Left renal pelvis (tissue), 4 donors: Measurements from ENCODE around the gene KRT80. TPM values are rescaled to one million over a fixed set of nuclear protein-coding genes. Genes with fewer than 3 reads are reported as not detected.

Source experiments
- DNase-seq, 4 donors: peaks; one replicate each; pipeline ENCODE4 v3.0.0-alpha.2; 2013; ENCODE audit warnings: low read depth in 4 of 4, low spot score in 3 of 4
- polyA plus RNA-seq, 4 donors: library from polyadenylated mRNA; unstranded; fragments of 120-200 nt; gene quantifications; one replicate each; pipeline ENCODE4 v1.2.1, GENCODE V29; 2013; ENCODE audit not compliant: insufficient read length in 4 of 4

KRT80 gene
- polyA plus RNA-seq, 4 donors: 0.11 to 1.5 (median 0.97) TPM

DNA sequence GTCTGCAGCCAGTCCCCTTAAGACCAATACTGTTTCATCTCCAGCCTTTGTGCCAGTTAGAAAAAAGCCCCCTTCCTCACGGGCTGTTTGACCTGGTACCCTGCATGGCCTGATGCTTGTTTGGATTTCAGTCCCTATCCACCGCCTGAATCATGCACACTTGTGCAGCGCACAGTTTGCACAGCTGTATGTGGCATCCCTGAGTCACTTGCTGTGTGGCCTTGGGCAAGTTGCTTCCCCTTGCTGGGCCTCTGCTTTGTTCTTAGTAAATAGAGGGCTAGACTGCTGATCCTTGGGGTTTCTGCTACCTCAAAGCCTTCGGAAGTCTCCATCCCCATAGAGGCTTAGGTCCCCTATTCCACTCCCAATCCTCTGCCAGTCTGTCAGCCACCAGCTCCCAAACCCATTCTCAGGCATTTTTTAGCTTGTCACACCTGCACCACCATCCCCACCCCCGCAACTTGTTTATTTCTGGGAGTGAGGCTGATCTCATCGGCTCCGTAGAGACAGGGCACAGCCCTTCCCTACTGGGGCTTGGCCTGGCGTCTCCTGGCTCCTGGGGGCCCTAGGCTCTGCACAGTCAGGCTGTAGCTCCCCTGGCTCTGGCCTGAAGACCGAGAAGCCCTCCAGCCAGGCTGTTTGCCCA, 8.8 kb downstream of the KRT80 start:
- no peak for DNase-seq

DNA sequence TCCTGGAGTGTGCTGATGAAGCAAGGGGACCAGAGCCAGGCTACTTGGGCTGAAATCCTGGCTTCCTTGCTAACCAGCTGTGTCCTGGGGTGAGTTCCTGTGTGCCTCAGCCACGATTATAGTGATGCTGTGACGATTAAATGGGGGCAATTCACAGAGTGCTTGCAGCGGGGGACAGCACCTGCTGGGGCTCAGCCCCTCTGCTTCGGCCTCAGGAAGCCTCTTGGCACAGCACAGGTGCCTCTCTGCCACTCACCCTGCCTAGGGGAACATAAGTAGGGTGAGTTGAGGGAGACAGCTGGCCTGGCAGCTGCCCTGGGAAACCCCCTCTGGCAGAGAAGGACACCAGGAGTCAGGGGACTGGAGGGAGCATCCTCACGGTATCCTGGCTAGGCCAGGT, 9.4 kb downstream of the KRT80 start:
- no peak for DNase-seq

DNA sequence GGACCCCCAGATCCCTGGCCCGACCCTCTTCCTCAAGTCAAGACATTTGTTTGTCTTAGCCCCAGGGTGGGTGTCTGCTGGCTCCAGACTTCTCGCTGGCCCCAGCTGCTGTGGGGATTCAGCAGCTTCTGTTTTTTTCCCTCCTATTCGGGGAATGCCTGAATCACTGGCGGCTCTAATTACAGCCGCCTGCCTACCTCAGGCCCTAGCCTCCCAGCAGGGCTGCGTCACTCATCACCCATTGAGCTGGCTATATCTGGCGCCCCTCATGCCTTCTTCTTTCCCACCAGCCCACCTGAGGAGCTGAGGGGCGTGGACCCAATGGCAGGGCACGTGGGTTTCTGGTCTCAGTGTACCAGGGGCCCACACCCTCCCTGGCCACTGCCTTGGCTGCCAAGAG, 10.1 kb downstream of the KRT80 start:
- no peak for DNase-seq

DNA sequence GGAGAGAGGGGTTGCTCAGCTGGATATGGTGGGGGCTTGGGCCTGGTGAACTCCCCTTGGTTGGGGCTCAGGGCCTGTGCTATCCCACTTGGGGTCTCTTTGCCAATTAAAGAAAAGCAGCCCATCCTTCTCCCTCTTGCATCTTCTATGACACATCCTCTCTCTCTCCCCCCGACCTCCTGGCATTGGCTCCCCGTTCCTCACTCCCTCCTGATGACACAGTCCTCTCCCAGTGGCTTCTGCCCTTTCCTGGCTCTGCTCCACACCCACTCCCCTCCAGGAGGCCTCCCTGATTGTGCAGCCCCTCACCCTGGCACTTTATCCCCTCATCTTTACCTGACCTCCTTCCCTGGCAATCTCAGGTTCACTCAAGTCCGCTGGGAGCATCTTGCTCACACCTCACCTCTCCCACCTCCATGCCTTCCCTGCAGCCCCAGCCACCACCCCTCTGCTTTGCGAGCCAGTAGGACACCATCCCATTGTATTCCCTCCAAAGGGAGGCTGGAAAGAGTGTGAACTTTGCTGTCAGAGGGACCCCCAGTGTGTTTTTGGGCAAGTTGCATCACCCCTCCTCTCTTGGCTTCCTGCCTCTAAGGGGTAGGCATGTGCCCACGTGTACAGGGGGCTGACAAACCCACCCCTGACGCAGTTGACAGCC, 10.7 kb downstream of the KRT80 start:
- DNase-seq: no peak

DNA sequence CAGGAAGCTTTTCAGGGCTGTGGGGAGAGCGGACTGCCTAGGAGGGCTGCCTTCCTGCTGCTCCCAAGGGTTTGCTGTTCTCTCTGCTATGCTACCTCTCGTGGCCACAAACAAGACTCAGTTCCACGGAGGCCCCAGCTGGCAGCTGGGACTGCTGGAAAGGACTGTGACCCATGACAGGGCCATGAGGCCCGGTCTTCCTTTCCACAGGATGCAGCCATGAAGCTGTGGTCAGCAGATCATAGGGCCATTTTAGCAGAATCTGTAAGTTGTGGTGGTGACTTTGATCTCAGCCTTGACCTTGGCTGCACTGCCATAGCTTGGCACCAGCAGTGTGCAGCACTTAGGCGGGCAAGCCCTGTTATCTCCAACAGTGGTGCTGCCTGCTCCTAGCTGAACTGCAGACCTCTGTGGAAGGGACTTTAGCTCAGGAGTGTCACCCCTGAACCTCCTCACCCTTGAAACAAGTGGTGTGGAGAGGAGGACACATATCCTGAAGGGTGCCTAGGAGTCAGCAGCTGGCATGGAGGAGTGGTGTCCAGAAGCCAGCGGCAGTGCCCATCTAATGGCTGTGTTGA, 12.3 kb downstream of the KRT80 start:
- no peak for DNase-seq

DNA sequence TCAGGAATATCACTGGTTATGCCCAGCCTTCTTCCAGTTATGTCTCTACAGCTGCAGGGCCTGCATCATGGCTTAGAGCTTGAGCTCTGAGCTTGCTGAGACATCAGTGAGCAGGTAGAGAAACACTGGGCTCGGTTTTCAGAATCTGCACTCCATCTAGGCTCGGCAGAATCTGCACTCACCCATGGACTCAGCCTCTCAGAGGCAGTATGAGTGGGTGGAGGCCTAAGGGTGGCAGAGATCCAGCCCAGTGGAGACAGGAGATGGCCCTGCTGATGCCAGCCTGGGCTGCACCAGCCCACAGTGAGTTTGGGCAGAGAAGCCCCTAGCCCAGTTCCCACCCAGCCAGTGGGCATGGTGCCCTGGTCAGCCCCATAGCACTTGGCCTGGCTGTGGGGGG, 12.8 kb downstream of the KRT80 start:
- DNase-seq: no peak

DNA sequence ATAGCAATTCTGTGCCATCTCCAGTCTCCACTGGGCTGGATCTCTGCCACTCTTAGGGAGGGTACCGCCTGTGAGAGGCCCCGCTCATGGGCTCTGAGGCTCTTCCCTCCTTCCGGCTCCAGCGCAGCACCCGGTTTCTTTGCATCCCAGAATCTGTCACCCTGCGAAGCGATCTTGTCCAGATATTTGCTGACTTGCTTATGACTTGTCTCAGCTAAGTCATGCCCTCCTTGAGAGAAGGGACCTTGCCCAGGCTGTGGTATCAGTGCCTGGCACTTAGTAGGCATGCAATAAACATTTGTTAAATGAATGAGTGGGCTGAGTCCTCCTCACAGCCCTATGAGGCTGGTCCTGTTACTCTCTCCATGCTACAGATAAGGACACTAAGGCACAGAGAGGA, 13.4 kb downstream of the KRT80 start:
- no peak for DNase-seq

DNA sequence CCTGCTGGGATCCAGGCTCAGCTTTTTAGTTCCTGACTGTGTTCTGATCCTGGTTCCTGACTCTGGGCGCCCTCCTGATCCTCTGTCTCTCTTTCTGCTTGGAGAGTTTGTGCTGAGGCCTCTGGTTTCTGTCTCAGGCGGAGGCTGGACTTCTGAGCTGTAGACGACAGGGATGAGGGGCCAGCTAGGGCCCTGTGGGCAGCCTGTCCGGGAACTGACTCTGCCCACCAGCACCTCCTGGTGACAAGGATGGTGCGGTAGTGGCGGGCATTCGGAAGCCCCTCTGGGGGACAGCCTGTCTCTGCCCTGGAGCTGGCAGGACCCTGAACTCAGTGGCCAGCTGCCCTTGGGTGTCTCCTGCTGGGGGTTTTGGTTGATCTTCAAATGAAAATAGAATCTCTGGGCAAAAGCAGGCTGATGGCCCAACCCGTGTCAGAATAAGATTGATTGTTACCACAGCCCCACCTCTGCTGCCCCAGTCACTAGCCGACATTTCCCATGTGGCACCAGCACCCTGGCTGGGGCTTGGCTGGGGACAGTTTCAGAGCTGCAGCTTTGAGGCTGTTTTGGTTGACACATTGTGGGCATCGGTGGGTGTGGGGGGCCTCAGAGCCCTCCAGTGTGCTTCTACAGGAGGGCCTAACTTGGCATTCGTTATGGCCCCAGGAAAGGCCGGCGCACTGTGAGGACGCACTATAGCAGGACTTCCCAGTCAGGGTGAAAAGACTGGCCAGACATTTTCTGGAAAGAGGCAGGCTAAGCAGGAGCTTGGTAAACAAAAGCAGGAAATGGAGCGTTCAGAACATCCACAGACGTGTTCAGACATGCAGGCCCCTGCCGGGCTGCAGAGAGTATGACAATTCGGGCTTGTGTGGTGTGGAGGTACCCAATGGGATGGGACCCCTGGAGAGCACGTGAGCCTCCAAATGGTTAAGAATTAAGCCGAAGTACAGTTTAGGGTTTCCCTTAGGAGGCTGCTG, 16.2 kb downstream of the KRT80 start:
- no peak for DNase-seq

DNA sequence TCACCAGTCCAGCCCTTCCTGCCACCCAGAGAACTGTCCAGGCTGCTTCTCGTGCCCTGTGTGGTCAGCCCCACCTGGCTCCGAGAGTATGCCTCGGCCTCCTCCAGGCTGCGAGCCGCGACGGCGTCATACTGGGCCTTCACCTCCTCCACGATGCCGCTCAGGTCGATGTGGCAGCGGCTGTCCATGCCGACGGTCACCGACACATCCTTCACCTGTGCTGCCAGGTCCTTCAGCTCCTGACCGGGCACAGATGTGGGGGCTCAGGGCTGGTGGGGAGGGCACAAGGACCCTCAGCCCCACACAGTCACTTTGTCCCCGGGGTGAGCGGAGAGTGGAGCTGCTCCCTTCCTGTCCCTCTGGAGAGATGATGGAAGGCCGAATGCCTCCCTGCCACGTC, 18.3 kb downstream of the KRT80 start:
- no peak for DNase-seq

DNA sequence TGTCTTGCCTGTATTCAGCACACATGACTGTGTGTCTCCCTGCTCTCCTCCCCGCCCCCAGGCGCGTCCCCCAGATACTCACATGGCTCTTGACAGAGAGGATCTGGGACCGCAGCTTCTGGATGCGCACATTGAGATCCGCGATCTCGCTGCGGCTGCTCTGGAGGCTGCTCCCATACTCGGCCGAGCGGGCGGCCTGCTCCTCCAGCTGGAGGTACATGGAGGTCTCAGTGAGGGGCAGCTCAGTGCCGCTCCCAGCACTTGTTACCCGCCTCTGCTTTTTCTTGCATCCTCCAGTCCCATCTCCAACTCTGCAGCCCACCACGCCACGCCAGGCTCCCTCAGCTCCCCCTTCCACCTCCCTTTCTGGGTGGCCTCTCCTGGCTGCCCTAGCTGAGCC, 18.9 kb downstream of the KRT80 start:
- DNase-seq: no peak

DNA sequence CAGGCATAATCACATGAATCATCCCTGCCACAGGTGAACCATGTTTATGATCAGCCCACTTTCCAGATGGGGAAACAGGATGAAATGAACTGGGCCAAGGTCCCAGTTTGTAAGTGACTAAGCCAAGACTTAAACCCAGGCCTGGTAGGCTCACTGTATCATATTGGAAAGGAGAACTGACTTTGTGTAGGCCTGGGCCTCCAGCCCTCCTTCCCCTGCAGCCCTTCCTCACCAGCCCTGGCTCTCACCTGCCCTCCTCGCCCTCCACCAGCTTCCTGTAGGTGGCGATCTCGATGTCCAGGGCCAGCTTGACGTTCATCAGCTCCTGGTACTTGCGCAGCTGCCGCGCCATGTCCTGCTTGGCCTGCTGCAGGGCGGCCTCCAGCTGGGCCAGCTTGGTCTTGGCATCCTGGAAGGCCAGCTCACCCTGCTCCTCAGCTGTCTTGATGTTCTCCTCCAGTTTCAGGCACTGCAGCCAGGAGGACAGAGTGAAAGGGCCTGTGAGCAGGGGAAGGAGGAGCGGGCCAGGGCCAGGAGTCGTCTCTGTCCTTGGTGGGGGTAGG, 19.8 kb downstream of the KRT80 start:
- no peak for DNase-seq

DNA sequence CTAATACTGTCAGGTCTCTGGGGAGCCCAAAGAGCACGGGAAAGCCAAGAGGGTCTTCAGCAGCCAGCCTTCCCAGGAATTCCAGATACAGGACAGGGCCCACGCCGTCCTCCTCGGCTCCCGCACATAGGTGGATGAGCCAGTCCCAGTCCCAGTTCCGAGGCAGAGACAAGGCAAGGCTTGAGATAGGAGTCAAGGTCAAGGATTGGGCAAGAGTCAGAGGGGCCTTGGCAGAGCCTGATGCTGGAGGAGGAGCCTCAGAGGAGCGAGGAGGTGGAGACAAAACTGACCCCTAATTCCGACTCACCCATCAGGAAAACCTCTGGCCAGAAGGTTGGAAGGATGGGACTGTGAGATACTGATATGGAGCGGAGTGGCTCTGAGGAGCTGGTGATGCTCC, 21.0 kb downstream of the KRT80 start:
- DNase-seq: no peak

DNA sequence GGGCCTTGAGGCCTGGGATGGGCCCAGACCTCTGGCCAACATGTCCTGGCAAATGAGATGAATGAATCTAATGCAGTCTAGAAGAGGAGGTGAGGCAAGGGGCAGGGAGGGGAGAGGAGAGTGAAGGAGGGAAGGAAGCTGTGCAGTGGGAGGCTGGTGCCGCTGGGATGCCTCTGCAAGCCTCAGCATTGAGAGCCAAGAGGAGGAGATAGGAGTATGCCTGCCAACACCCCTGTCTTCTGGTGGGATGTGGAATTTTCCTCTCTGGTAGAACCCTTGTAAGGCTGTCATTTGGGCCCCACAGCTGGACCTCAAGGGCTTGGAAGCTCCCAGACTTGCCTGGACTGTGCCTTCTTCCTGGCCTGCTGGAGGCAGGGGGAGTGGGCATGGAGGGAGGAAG, 21.9 kb downstream of the KRT80 start:
- no peak for DNase-seq

DNA sequence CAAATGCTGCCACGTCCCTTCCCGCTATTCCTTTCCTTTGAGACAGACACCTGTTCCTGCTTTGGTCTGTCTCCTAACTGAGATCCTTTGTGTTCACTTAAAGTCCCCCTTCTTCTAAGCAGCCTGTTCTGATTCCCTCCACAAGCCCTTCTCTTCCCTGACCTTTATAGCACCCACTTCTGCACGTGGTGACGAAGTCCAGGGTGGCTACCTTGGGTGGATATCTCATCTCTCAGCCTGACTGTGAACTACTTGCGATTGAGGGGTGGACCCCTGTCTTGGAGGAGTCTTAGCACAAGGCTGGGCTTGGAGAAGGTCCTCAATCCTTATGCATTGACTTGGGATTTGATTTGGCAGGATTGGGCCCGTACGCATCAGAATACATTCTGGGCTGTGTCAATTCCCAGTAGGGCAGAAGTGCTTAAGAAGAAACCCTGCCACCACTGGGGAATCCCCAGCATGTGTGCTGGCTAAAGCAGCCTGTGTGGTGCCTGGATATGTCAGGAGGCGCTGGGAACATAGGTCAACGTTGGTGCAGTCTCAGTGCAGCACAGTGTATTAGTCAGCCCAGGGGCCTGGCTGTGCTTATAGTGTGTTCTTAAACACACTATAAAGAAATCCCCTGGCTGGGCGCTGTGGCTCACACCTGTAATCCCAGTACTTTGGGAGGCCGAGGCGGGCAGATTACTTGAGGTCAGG, 23.6 kb downstream of the KRT80 start:
- DNase-seq: no peak

DNA sequence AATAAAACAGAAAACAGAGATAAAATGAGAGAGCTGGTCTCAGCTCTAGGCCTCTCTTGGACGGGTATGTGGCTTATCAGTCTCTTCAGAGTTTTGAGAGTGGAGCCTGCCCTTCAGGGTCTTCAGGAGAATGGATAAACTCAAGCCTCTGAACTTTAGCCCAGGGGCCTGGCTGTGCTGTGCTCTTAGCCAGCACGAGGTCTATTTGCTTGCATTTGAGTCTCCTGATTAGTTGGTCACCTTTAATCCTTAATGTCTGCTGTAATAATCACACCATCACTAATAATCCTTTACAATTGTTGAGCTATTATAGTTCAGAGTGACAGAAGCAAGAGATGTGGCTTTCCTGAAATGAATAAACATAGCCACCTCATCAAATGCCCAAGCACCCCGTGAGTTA, 24.3 kb downstream of the KRT80 start:
- no peak for DNase-seq

DNA sequence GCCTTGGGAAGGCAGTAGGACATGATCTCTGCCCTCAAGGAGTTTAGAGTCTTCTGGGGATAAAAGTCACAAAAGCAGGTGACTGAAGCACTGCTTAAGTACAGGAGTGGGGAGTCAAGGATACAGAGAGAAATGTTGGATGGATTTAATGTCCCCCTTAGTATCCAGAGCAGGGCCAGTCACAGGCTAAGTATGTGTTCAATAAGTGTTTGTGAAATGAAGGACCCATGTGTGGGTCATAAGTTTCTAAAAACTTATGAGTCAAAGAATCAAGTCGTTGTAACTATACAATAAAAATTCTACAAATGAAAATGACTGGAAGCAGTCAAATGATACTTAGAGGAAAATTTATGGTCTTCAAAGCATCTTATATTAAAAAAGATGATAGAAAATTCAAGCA, 25.1 kb downstream of the KRT80 start:
- no peak for DNase-seq

DNA sequence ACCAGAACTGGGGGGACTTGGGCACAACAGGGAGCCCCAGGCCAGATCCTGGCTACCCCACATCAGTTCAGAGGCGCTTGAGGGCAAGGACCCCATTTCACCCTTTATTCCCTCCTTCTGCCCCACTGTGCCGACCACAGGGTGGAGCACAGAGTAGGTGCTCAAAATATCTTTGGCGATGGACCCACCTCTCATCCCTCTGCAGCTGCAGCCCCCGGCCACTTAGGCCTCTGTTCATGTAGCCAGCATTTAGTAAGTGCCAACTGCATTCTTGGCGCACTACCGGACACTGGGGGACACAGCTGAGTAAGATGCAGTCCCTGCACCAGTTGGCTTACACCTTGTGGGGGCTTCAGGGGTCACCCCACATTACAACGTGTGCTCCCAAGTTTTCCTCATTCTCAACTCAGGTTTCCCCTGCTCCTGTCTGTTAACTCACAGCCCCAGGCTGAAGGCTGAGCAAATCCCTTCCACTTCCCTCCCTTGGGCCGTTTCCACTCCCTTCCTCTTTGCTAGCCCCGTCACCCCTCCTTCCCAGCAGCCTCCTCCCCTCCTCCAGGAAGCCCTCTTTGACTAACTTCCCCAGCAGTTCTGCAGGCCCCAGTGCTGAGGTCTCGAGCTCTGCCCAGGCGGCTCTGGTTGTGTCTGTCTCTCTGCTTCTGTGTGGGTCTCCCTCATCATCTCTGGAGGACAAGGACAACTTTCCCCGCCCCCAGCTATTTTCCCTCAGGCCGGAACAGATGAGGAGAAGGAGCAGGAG, 26.5 kb downstream of the KRT80 start:
- DNase-seq: no peak

DNA sequence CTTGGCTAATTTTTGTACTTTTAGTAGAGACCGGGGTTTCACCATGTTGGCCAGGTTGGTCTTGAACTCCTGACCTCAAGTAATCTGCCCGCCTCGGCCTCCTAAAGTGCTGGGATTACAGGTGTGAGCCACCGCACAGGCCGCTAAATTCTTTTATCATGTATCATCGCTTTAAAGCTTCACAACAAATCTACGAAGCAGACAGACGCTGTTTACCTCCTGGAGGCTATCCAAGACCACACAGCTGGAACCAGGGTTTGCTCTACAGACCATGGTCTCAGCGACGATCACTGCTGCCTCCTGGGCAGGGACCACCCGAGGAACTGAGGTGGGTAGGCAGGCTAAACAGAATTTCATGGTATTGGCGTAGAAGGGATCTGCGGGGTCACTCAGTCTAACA, 27.2 kb downstream of the KRT80 start:
- DNase-seq: no peak

DNA sequence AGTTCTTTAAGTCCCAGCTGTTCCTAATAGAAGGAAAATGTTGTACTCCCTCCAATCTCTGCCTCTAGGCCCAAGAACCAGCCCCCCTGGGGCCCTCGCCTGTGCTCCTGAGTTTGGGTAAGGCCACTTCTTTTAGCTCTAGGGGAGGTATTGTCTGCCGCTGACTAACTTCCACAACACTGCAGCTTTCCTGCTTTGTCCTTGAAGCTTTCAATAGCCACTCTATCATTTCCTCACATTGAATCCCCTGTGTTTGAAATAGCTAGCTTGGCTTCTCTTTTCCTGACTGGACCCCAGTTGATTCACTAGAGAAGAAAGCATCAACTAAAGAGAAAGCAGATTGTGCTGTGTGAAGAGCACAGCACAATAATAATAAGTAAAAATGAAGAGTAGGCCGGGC, 28.8 kb downstream of the KRT80 start:
- DNase-seq: no peak

DNA sequence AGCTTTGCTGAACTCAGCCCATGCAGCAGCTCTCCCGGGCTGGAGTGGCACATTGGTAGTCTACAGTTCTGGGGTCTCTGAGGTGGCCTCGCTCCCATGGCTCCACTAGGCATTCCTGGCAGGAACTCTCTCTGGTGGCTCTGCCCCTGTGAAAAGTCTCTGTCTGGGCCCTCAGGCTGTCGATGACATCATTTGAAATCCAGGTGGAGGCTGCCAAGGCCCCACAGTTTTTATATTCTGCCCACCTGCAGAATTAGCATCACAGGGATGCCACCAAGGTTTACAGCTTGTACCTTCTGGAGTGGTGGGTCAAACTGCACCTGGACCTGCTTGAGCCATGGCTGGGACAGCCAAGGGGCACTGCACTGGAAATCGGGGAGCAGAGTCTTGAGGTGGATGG, 31.6 kb downstream of the KRT80 start:
- no peak for DNase-seq
